Chondrocyte (in vitro differentiated cells): ENCODE data around the gene MX2. TPM values are rescaled to one million over a fixed set of nuclear protein-coding genes. Genes with fewer than 3 reads are reported as not detected.

Experiments used
- DNase-seq: peaks from one replicate; pipeline ENCODE4 v3.0.0; 2021; ENCODE audit warnings: mixed read lengths, low spot score
- H3K27ac Mint-ChIP-seq: one replicate; pipeline ENCODE4 v1.8.0; 2021; ENCODE audit warnings: mild to moderate bottlenecking, moderate library complexity, mixed read lengths; ENCODE audit not compliant: unreplicated experiment
- H3K27me3 Mint-ChIP-seq: 2 replicates; pipeline ENCODE4 v1.8.0; 2021; ENCODE audit warnings: low read depth, mixed read lengths
- H3K36me3 Mint-ChIP-seq: 2 replicates; pipeline ENCODE4 v1.8.0; 2021; ENCODE audit warnings: low read depth, mixed read lengths
- H3K4me1 Mint-ChIP-seq: 2 replicates; pipeline ENCODE4 v1.8.0; 2021; ENCODE audit warnings: low read depth, mild to moderate bottlenecking, mixed read lengths
- H3K4me3 Mint-ChIP-seq: one replicate; pipeline ENCODE4 v1.8.0; 2021; ENCODE audit warnings: mild to moderate bottlenecking, moderate library complexity, mixed read lengths; ENCODE audit not compliant: unreplicated experiment
- H3K9me3 Mint-ChIP-seq: 2 replicates; pipeline ENCODE4 v1.8.0; 2021; ENCODE audit warnings: low read depth, mixed read lengths
- CTCF ChIP-seq: fragments of 200-600 bp; sonication (generic); IDR thresholded peaks from 2 replicates; pipeline ENCODE4 v1.5.0; 2021; ENCODE audit warnings: antibody characterized with exemption, mild to moderate bottlenecking, moderate library complexity
- total RNA-seq: library from RNA; stranded (reverse); gene quantifications from 3 replicates; pipeline ENCODE4 v1.2.1, GENCODE V29; 2021

MX2 gene
- total RNA-seq, 1 donor from 2014 or later = not detected

DNA sequence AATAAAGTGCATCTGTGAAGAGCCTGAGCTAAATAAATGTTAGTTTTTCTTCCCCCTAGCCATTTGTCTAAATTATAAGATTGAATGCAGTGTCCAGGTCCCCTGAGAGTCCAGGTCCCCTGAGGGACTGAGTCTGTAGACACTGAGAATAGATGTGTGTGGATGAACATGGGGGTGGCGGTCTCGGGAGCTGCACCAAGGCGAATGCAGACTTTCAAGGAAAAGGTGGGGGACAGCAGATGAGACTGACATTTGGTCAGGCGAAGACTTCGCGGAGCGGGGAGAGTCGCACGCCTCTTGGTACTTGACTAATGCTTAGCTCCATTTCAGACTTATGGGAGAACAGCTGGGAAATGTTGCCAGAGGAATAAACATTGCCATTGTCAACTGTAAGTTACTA, 17.7 kb upstream of the MX2 start:
- H3K27me3 Mint-ChIP-seq = peaks cover 32% of the 10 kb centered on the region
- DNase-seq = no peak
- peaks cover 3% of the 10 kb centered on the region for H3K36me3 Mint-ChIP-seq
- no peak for TF ChIP-seq CTCF
- no peaks in the 10 kb centered on the region for H3K4me1 Mint-ChIP-seq
- H3K27ac Mint-ChIP-seq = no peak overlapping the region
- peaks cover 14% of the 10 kb centered on the region for H3K9me3 Mint-ChIP-seq
- H3K4me3 Mint-ChIP-seq = no peak overlapping the region

- H3K27me3 Mint-ChIP-seq = peaks cover 29% of the 10 kb centered on the region
- H3K9me3 Mint-ChIP-seq = peaks cover 14% of the 10 kb centered on the region
- no peaks in the 10 kb centered on the region for H3K4me1 Mint-ChIP-seq
- TF ChIP-seq CTCF = no peak
- H3K4me3 Mint-ChIP-seq = no peak overlapping the region
- H3K27ac Mint-ChIP-seq = no peak overlapping the region
- H3K36me3 Mint-ChIP-seq = peaks cover 3% of the 10 kb centered on the region
- no peak for DNase-seq
Measured at GRCh38 chr21:41345356-41345755, 16.5 kb upstream of the MX2 start.

GRCh38 chr21:41345934-41346685, 15.7 kb upstream of the MX2 start:
- peaks cover 3% of the 10 kb centered on the region for H3K36me3 Mint-ChIP-seq
- H3K4me1 Mint-ChIP-seq = no peaks in the 10 kb centered on the region
- H3K27ac Mint-ChIP-seq = no peak overlapping the region
- no peak overlapping the region for H3K4me3 Mint-ChIP-seq
- peaks cover 31% of the 10 kb centered on the region for H3K27me3 Mint-ChIP-seq
- peaks cover 14% of the 10 kb centered on the region for H3K9me3 Mint-ChIP-seq
- DNase-seq = no peak
- no peak for TF ChIP-seq CTCF

GRCh38 chr21:41346758-41347157, 15.1 kb upstream of the MX2 start:
- peaks cover 34% of the 10 kb centered on the region for H3K27me3 Mint-ChIP-seq

GRCh38 chr21:41348434-41348833, 13.4 kb upstream of the MX2 start:
- no peaks in the 10 kb centered on the region for H3K36me3 Mint-ChIP-seq
- TF ChIP-seq CTCF = no peak
- H3K9me3 Mint-ChIP-seq = no peaks in the 10 kb centered on the region

More at GRCh38 chr21:41346758-41347157, 15.1 kb upstream of the MX2 start:
- Mint-ChIP-seq H3K4me3 (no peak overlapping the region), H3K36me3 (peaks cover 3% of the 10 kb centered on the region), H3K4me1 (no peaks in the 10 kb centered on the region), H3K9me3 (peaks cover 10% of the 10 kb centered on the region), H3K27ac (no peak overlapping the region)
- no peak for DNase-seq
- no peak for TF ChIP-seq CTCF

More at GRCh38 chr21:41348434-41348833, 13.4 kb upstream of the MX2 start:
- DNase-seq = no peak
- peaks cover 32% of the 10 kb centered on the region for H3K27me3 Mint-ChIP-seq
- no peak overlapping the region for H3K4me3 Mint-ChIP-seq
- no peaks in the 10 kb centered on the region for H3K4me1 Mint-ChIP-seq
- no peak overlapping the region for H3K27ac Mint-ChIP-seq
